B cell (primary cell): ENCODE measurements around the gene PGM5.

Experiments used
- CTCF ChIP-seq: fragments of 200-600 bp; IDR thresholded peaks from one replicate; pipeline ENCODE4 v1.8.0; 2022; ENCODE audit warnings: antibody characterized with exemption, mild to moderate bottlenecking
- EZH2 ChIP-seq: IDR thresholded peaks from 2 replicates; pipeline ENCODE4 v1.6.1; 2012; ENCODE audit warnings: borderline replicate concordance, low read depth, mild to moderate bottlenecking, moderate library complexity, low read length; ENCODE audit not compliant: insufficient read depth, poor library complexity, severe bottlenecking

DNA sequence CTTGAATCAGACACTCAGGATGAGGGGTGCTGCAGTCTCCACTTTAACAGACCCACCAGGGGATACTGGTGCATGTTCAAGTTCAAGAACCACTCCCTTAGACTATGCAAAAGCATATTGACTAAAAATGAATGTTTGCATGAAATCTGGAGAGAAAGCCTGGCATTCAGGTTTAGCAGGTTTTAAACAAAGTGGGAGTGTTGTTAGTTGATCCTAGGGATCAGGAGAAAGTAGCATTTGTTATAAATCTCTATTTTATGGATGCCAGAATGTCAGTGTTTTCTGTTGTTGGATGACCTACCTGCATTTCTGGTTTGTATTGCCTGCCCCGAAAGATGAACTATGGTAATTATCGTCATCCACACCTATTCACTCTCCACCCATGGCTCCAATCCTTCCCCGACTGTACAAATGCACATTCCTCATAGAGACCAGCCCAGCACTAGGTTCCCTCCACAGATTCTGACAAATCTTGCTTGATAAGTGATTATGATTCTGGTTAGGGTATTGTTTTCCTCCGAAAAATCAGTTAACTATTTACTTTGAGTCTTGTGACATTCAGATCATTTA lies 167.0 kb downstream of the PGM5 start:
- TF ChIP-seq CTCF (no peak), EZH2 (no peak)
